ENCODE data around the gene C21orf58.

DNA sequence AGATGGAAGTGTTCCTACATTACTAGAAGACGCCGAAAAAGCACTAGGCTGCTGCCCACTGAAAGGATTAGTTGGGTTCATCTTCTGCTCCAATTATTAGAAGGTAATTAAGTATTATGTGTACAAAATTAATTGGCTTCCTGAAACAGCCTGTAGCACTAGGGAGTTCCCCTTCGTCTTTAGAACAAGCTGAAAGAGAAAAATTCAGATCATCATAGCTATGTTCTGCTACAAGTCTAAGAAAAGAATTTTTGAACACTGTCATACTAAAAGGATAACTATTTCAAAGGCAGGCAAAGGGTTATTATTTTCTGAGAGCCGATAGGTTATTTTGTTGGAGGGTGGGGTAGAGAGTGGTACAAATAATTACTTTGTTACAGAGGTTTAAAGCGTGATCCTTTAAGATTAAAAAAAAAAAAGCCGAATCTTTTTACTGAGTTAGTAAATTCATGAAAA, 38.4 kb downstream of the C21orf58 start, which contains the start of gene MCM3AP:
- TF ChIP-seq POLR2A (IDR thresholded peaks at IDR 0.05) (no peak), CTCF (IDR thresholded peaks at IDR 0.05 in 4 of 5, conservative IDR thresholded peaks at IDR 0.05 in 1 of 5) (no peak)

All from gastrocnemius medialis (tissue), 4 donors.